HCT116 (cell line): ENCODE measurements around the gene MBLAC1. TPM values are rescaled to one million over a fixed set of nuclear protein-coding genes. Genes with fewer than 3 reads are reported as not detected.

Experiments used
- ATAC-seq: fragments of 200-7000 bp; cut with Tn5 transposase; 2 replicates; pipeline ENCODE4 v1.9.1; 2020; ENCODE audit warnings: mild to moderate bottlenecking, moderate library complexity
- BruUV-seq: library from RNA; stranded (reverse); fragments of 400-500 nt; replicated peaks from 2 replicates; lab custom pipeline; 2021; lab: Mats Ljungman, UMichigan
- CTCF ChIA-PET: fragments of 300-600 bp; sonication (Branson Sonifier 250); formaldehyde crosslinking; loops from one replicate; lab custom pipeline; 2021; ENCODE audit warnings: antibody characterized with exemption; lab: Charles Lee
- POLR2A ChIA-PET: fragments of 300-600, 350-600 bp; sonication (Branson Sonifier 250); formaldehyde crosslinking; loops from one replicate; lab custom pipeline; 2021; ENCODE audit warnings: antibody characterized with exemption; lab: Charles Lee
- RAD21 ChIA-PET, 2 experiments: fragments of 300-600 bp; sonication (Branson Sonifier 250); formaldehyde crosslinking; loops; one replicate each; lab custom pipeline; 2023; ENCODE audit warnings: low total read pairs in 2 of 2; ENCODE audit not compliant: uncharacterized antibody in 2 of 2, unreplicated experiment in 2 of 2, low non-redundant PET in 1 of 2; lab: Charles Lee
- DNase-seq: peaks from one replicate; pipeline ENCODE4 v3.0.0-alpha.2; 2010; ENCODE audit warnings: low read depth, low spot score
- H2AFZ ChIP-seq: fragments of 200-600 bp; shearing (Covaris generic), sonication (generic); 2 replicates; pipeline ENCODE4 v1.6.1; 2017; ENCODE audit warnings: low read depth, mixed run types, mixed read lengths, antibody characterized with exemption, low read length; ENCODE audit not compliant: poor library complexity, severe bottlenecking
- H3K27ac ChIP-seq: 2 replicates; pipeline ENCODE4 v1.5.1; 2012; ENCODE audit warnings: low read depth, low read length
- H3K27me3 ChIP-seq: fragments of 200-600 bp; sonication (generic); 2 replicates; pipeline ENCODE4 v1.6.1; 2016; ENCODE audit warnings: mixed run types, low read length, mixed read lengths; ENCODE audit not compliant: insufficient read depth
- H3K36me3 ChIP-seq, 2 experiments: fragments of 200-500 bp in 1 of 2; fragments of 200-600 bp in 1 of 2; sonication (Bioruptor generic) in 1 of 2; sonication (generic) in 1 of 2; 2 replicates each; pipeline versions ENCODE4 v1.5.1 to v1.6.1; 2014 to 2016; ENCODE audit warnings: low read length in 2 of 2, inconsistent platforms in 1 of 2, mixed read lengths in 1 of 2, mixed run types in 1 of 2; ENCODE audit not compliant: insufficient read depth in 2 of 2, control insufficient read depth in 1 of 2
- H3K4me1 ChIP-seq, 2 experiments: fragments of 200-600 bp in 1 of 2; sonication (generic) in 1 of 2; 2 replicates each; pipeline versions ENCODE4 v1.5.1 to v1.6.1; 2012 to 2017; ENCODE audit warnings: low read length in 2 of 2, inconsistent platforms in 1 of 2, mild to moderate bottlenecking in 1 of 2, mixed read lengths in 1 of 2, mixed run types in 1 of 2, moderate library complexity in 1 of 2; ENCODE audit not compliant: insufficient read depth in 2 of 2, control insufficient read depth in 1 of 2
- H3K4me2 ChIP-seq: fragments of 200-600 bp; sonication (generic); 2 replicates; pipeline ENCODE4 v1.6.1; 2017; ENCODE audit warnings: mixed run types, low read length, mixed read lengths
- H3K4me3 ChIP-seq, 2 experiments: fragments of 200-600 bp in 1 of 2; sonication (generic) in 1 of 2; replicated peaks in 1 of 2; 2 replicates each; pipeline ENCODE4 v1.5.1; 2011 to 2016; ENCODE audit warnings: low read length in 2 of 2, control low read depth in 1 of 2, low read depth in 1 of 2, mild to moderate bottlenecking in 1 of 2, mixed read lengths in 1 of 2, mixed run types in 1 of 2
- H3K79me2 ChIP-seq: fragments of 200-600 bp; sonication (generic); 2 replicates; pipeline ENCODE4 v1.6.1; 2017; ENCODE audit warnings: mild to moderate bottlenecking, mixed run types, low read length, moderate library complexity, mixed read lengths; ENCODE audit not compliant: insufficient read depth
- H3K9ac ChIP-seq: fragments of 200-600 bp; sonication (generic); 2 replicates; pipeline ENCODE4 v1.6.1; 2016; ENCODE audit warnings: low read length, mixed read lengths
- H3K9me2 ChIP-seq: fragments of 200-600 bp; sonication (generic), shearing (Covaris generic); 2 replicates; pipeline ENCODE4 v1.6.1; 2017; ENCODE audit warnings: mixed run types, mild to moderate bottlenecking, moderate library complexity; ENCODE audit not compliant: insufficient read depth
- H3K9me3 ChIP-seq, 2 experiments: fragments of 200-500 bp in 1 of 2; fragments of 200-600 bp in 1 of 2; sonication (Bioruptor generic) in 1 of 2; sonication (generic) in 1 of 2; 2 replicates each; pipeline ENCODE4 v1.6.1; 2014 to 2017; ENCODE audit warnings: low read length in 2 of 2, mixed read lengths in 2 of 2, inconsistent platforms in 1 of 2, low read depth in 1 of 2, mild to moderate bottlenecking in 1 of 2, mixed run types in 1 of 2, moderate library complexity in 1 of 2; ENCODE audit not compliant: control insufficient read depth in 1 of 2, insufficient read depth in 1 of 2
- H4K20me1 ChIP-seq: fragments of 200-600 bp; sonication (generic), shearing (Covaris generic); 2 replicates; pipeline ENCODE4 v1.6.1; 2017; ENCODE audit warnings: mixed run types, mild to moderate bottlenecking, moderate library complexity; ENCODE audit not compliant: insufficient read depth
- ATF3 ChIP-seq: IDR thresholded peaks from 2 replicates; pipeline ENCODE4 v1.6.1; 2012
- CEBPB ChIP-seq: IDR thresholded peaks from 2 replicates; pipeline ENCODE4 v1.6.1; 2012; ENCODE audit warnings: low read depth
- EGR1 ChIP-seq: IDR thresholded peaks from 2 replicates; pipeline ENCODE4 v1.6.1; 2012; ENCODE audit warnings: low read depth
- ELF1 ChIP-seq: IDR thresholded peaks from 2 replicates; pipeline ENCODE4 v1.6.1; 2012; ENCODE audit warnings: low read depth, borderline replicate concordance
- EZH2 ChIP-seq: fragments of 200-600 bp; sonication (generic); IDR thresholded peaks from 2 replicates; pipeline ENCODE4 v1.6.1; 2017; ENCODE audit warnings: antibody characterized with exemption, mixed run types
- FOSL1 ChIP-seq: IDR thresholded peaks from 2 replicates; pipeline ENCODE4 v1.6.1; 2012; ENCODE audit warnings: low read depth
- JUND ChIP-seq: IDR thresholded peaks from 2 replicates; pipeline ENCODE4 v1.6.1; 2012
- POLR2A ChIP-seq: IDR thresholded peaks from 2 replicates; pipeline ENCODE4 v1.7.0; 2011; ENCODE audit warnings: borderline replicate concordance; ENCODE audit not compliant: insufficient read depth, insufficient read length; ENCODE audit errors: extremely low read depth
- POLR2AphosphoS5 ChIP-seq: IDR thresholded peaks from 2 replicates; pipeline ENCODE4 v1.6.1; 2011; ENCODE audit warnings: mild to moderate bottlenecking, low read depth, low read length, moderate library complexity
- RAD21 ChIP-seq: IDR thresholded peaks from 2 replicates; pipeline ENCODE4 v1.6.1; 2012; ENCODE audit warnings: low read depth, mild to moderate bottlenecking
- SIN3A ChIP-seq: IDR thresholded peaks from 2 replicates; pipeline ENCODE4 v1.6.1; 2012; ENCODE audit warnings: low read depth
- SRF ChIP-seq: IDR thresholded peaks from 2 replicates; pipeline ENCODE4 v1.6.1; 2012; ENCODE audit warnings: low read depth
- TCF7L2 ChIP-seq: IDR thresholded peaks from 2 replicates; pipeline ENCODE4 v1.7.0; 2011; ENCODE audit warnings: borderline replicate concordance, inconsistent platforms; ENCODE audit not compliant: insufficient read depth, insufficient read length; ENCODE audit errors: extremely low read depth
- YY1 ChIP-seq: IDR thresholded peaks from 2 replicates; pipeline ENCODE4 v1.6.1; 2011; ENCODE audit warnings: low read length, low read depth, moderate library complexity, mild to moderate bottlenecking; ENCODE audit not compliant: insufficient replicate concordance; ENCODE audit errors: extremely low read depth
- ZFX ChIP-seq: fragments of 450-650 bp; IDR thresholded peaks from 2 replicates; pipeline ENCODE4 v1.6.1; 2017
- ZNF274 ChIP-seq: fragments of 200-500 bp; sonication (Bioruptor generic); IDR thresholded peaks from 2 replicates; pipeline ENCODE4 v1.6.1; 2014; ENCODE audit warnings: mild to moderate bottlenecking, low read depth, low read length, inconsistent platforms
- intact Hi-C: fragments of 100-400 bp; cut with micrococcal nuclease; formaldehyde crosslinking; loops from 2 replicates; pipeline ENCODE4 v1.10.0; 2022
- total RNA-seq: library from RNA; stranded (reverse); gene quantifications from one replicate; pipeline ENCODE4 v1.2.1, GENCODE V29; 2021; ENCODE audit not compliant: unreplicated experiment
- TF ChIP-seq, protein P1 (sequence below): IDR thresholded peaks from 2 replicates; pipeline ENCODE4 v1.6.1; 2012; ENCODE audit warnings: low read depth
- TF ChIP-seq, protein P2 (sequence below): IDR thresholded peaks from 2 replicates; pipeline ENCODE4 v1.6.1; 2012
- TF ChIP-seq, protein P3 (sequence below), 3 experiments: fragments of 200-600 bp in 1 of 3; sonication (generic) in 1 of 3; IDR thresholded peaks in 2 of 3; conservative IDR thresholded peaks in 1 of 3; 2 replicates each; pipeline ENCODE4 v1.5.1; 2012 to 2017; ENCODE audit warnings: low read depth in 2 of 3, low read length in 2 of 3, antibody characterized with exemption in 1 of 3, borderline replicate concordance in 1 of 3, control low read depth in 1 of 3, mild to moderate bottlenecking in 1 of 3, mixed read lengths in 1 of 3, mixed run types in 1 of 3, moderate library complexity in 1 of 3; ENCODE audit not compliant: insufficient read depth in 1 of 3

Gene MBLAC1
- total RNA-seq, 1 experiment from 2014 or later = 2.0 TPM

GRCh38 chr7:100173806-100174495 is 47.2 kb downstream of the MBLAC1 start:
- Histone ChIP-seq H3K27me3 (no peaks in the 10 kb centered on the region), H3K27ac (no peak overlapping the region), H3K4me1 (peaks cover 3 to 12% of the 10 kb centered on the region in 2 experiments; a peak in 2 of 4 replicates), H3K79me2 (no peaks in the 10 kb centered on the region), H3K9ac (no peak overlapping the region), H3K4me3 (no peak overlapping the region), H3K9me2 (no peaks in the 10 kb centered on the region), H2AFZ (no peak overlapping the region), H3K36me3 (no peaks in the 10 kb centered on the region), H4K20me1 (no peaks in the 10 kb centered on the region), H3K9me3 (no peaks in the 10 kb centered on the region)
- RAD21 ChIA-PET = no interaction called here
- CTCF ChIA-PET = no interaction called here
- no peak for DNase-seq
- intact Hi-C loops = no loop called here
- POLR2A ChIA-PET = no interaction called here
- no TSS peak for BruUV-seq
- TF ChIP-seq EGR1 (no peak), CEBPB (no peak), EZH2 (no peak), JUND (no peak), POLR2AphosphoS5 (no peak), SRF (no peak), FOSL1 (no peak), ZFX (no peak), ZNF274 (no peak), TCF7L2 (no peak), ATF3 (no peak), RAD21 (no peak), ELF1 (no peak), SIN3A (no peak), POLR2A (no peak), YY1 (no peak)
- TF ChIP-seq, protein P1, sequence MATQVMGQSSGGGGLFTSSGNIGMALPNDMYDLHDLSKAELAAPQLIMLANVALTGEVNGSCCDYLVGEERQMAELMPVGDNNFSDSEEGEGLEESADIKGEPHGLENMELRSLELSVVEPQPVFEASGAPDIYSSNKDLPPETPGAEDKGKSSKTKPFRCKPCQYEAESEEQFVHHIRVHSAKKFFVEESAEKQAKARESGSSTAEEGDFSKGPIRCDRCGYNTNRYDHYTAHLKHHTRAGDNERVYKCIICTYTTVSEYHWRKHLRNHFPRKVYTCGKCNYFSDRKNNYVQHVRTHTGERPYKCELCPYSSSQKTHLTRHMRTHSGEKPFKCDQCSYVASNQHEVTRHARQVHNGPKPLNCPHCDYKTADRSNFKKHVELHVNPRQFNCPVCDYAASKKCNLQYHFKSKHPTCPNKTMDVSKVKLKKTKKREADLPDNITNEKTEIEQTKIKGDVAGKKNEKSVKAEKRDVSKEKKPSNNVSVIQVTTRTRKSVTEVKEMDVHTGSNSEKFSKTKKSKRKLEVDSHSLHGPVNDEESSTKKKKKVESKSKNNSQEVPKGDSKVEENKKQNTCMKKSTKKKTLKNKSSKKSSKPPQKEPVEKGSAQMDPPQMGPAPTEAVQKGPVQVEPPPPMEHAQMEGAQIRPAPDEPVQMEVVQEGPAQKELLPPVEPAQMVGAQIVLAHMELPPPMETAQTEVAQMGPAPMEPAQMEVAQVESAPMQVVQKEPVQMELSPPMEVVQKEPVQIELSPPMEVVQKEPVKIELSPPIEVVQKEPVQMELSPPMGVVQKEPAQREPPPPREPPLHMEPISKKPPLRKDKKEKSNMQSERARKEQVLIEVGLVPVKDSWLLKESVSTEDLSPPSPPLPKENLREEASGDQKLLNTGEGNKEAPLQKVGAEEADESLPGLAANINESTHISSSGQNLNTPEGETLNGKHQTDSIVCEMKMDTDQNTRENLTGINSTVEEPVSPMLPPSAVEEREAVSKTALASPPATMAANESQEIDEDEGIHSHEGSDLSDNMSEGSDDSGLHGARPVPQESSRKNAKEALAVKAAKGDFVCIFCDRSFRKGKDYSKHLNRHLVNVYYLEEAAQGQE = no peak
- TF ChIP-seq, protein P2, sequence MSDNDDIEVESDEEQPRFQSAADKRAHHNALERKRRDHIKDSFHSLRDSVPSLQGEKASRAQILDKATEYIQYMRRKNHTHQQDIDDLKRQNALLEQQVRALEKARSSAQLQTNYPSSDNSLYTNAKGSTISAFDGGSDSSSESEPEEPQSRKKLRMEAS = no peak
- TF ChIP-seq, protein P3, sequence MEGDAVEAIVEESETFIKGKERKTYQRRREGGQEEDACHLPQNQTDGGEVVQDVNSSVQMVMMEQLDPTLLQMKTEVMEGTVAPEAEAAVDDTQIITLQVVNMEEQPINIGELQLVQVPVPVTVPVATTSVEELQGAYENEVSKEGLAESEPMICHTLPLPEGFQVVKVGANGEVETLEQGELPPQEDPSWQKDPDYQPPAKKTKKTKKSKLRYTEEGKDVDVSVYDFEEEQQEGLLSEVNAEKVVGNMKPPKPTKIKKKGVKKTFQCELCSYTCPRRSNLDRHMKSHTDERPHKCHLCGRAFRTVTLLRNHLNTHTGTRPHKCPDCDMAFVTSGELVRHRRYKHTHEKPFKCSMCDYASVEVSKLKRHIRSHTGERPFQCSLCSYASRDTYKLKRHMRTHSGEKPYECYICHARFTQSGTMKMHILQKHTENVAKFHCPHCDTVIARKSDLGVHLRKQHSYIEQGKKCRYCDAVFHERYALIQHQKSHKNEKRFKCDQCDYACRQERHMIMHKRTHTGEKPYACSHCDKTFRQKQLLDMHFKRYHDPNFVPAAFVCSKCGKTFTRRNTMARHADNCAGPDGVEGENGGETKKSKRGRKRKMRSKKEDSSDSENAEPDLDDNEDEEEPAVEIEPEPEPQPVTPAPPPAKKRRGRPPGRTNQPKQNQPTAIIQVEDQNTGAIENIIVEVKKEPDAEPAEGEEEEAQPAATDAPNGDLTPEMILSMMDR (IDR thresholded peaks at IDR 0.05 in 2 of 3, conservative IDR thresholded peaks at IDR 0.05 in 1 of 3; ENCODE audit: borderline replicate concordance in 1 of 3, insufficient read depth in 1 of 3, low read depth in 2 of 3, low read length in 2 of 3) = no peak
- TF ChIP-seq, all 23 proteins: peak for 0
- ATAC-seq = no peak
- no peak overlapping the region for H3K4me2 ChIP-seq
